ENCODE measurements around the gene METTL27. TPM values are rescaled to one million over a fixed set of nuclear protein-coding genes. Genes with fewer than 3 reads are reported as not detected.
"Not testable (repeated sequence)": the region's sequence is repeated elsewhere in the genome, so short reads cannot be mapped to it uniquely, and the experiment has no call there.

Gene METTL27
- total RNA-seq, 4 donors from 2014 or later, result 0.36 to 1.5 (median 0.53) TPM

DNA sequence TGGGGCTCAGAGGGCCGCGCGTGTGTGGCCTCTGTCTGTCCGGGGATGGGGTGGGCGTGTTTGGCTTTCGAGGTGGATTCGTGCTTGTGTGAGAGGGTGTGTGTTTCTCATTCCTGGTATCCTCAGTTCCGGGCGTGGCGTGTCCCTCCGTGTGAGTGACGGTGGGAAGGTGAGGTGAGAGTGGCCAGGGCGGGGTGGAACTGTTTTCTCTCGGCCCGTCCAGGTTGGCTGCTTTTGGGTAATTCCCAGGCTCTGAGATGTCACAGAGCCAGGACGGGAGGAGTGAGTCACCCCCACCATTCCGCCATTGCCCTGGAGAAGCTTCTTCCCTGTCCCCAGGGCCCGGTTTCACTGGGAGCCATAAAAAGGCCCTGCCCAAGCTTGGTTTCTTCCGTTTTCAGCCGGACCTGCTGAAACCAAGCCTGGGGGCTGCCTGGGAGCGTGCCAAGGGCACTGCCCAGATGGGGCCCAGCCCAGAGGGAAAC, 32.8 kb downstream of the METTL27 start:
- TF ChIP-seq POLR2A (IDR thresholded peaks at IDR 0.05), result no peak
- TF ChIP-seq, protein P1, sequence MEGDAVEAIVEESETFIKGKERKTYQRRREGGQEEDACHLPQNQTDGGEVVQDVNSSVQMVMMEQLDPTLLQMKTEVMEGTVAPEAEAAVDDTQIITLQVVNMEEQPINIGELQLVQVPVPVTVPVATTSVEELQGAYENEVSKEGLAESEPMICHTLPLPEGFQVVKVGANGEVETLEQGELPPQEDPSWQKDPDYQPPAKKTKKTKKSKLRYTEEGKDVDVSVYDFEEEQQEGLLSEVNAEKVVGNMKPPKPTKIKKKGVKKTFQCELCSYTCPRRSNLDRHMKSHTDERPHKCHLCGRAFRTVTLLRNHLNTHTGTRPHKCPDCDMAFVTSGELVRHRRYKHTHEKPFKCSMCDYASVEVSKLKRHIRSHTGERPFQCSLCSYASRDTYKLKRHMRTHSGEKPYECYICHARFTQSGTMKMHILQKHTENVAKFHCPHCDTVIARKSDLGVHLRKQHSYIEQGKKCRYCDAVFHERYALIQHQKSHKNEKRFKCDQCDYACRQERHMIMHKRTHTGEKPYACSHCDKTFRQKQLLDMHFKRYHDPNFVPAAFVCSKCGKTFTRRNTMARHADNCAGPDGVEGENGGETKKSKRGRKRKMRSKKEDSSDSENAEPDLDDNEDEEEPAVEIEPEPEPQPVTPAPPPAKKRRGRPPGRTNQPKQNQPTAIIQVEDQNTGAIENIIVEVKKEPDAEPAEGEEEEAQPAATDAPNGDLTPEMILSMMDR (IDR thresholded peaks at IDR 0.05 in 4 of 5, conservative IDR thresholded peaks at IDR 0.05 in 1 of 5), result no peak
- Histone ChIP-seq H3K9me3 (no peaks in the 10 kb centered on the region), H3K4me1 (no peaks in the 10 kb centered on the region), H3K27ac (no peak overlapping the region), H3K36me3 (no peaks in the 10 kb centered on the region), H3K4me3 (no peak overlapping the region), H3K27me3 (peaks cover 0 to 11% (median 0%) of the 10 kb centered on the region in 3 donors)
- in situ Hi-C loops (cut with MboI; ENCODE audit: low sequenced_read_pairs in 4 of 4), result no loop called here
- no peak for DNase-seq
- no peak for ATAC-seq
- intact Hi-C loops (cut with DNase I; ENCODE audit: low total_unique reads), result no loop called here

DNA sequence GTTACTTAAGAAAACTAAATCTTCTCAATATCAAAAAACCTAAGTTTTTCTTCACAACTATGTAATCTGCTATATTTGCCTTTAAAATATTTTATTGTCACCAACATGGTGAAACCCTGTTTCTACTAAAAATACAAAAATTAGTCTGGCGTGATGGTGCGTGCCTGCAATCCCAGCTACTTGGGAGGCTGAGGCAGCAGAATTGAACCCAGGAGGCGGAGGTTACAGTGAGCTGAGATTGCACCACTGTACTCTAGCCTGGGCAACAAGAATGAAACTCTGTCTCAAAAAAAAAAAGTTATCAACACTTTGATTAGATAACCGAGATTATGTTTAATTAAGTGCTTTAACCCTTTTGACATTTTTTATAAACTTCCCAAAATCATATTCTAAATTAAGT, 39.9 kb downstream of the METTL27 start:
- in situ Hi-C loops (cut with MboI; ENCODE audit: low sequenced_read_pairs in 4 of 4) (no loop called here), intact Hi-C loops (cut with DNase I; ENCODE audit: low total_unique reads) (no loop called here)
- Histone ChIP-seq H3K36me3 (no peaks in the 10 kb centered on the region), H3K27ac (no peak overlapping the region), H3K27me3 (no peaks in the 10 kb centered on the region), H3K4me1 (no peaks in the 10 kb centered on the region), H3K4me3 (no peak overlapping the region), H3K9me3 (no peaks in the 10 kb centered on the region)
- ATAC-seq (no peak), DNase-seq (no peak)
- TF ChIP-seq POLR2A (IDR thresholded peaks at IDR 0.05), result no peak
- TF ChIP-seq, protein P1 (IDR thresholded peaks at IDR 0.05 in 4 of 5, conservative IDR thresholded peaks at IDR 0.05 in 1 of 5), result no peak

DNA sequence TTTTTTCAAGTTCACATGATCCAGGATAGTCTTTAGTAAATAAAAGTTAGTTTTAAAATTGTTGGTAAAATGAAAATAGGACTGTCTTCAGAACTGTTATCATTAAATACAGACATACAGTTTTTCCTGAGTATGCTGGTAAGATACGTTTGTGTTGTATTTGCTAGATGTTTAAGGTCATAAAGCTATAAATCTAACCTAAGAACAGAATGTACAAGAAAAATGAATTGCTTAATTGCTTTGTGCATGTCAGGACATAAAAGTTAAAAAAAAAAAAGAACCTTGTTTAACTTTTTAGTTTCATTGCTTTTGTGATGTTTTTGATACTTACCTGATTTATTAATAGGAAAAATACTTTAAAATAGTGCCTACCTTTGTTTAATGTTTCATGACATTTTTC, 40.7 kb downstream of the METTL27 start:
- ATAC-seq, result no peak
- in situ Hi-C loops (cut with MboI; ENCODE audit: low sequenced_read_pairs in 4 of 4), result no loop called here

DNA sequence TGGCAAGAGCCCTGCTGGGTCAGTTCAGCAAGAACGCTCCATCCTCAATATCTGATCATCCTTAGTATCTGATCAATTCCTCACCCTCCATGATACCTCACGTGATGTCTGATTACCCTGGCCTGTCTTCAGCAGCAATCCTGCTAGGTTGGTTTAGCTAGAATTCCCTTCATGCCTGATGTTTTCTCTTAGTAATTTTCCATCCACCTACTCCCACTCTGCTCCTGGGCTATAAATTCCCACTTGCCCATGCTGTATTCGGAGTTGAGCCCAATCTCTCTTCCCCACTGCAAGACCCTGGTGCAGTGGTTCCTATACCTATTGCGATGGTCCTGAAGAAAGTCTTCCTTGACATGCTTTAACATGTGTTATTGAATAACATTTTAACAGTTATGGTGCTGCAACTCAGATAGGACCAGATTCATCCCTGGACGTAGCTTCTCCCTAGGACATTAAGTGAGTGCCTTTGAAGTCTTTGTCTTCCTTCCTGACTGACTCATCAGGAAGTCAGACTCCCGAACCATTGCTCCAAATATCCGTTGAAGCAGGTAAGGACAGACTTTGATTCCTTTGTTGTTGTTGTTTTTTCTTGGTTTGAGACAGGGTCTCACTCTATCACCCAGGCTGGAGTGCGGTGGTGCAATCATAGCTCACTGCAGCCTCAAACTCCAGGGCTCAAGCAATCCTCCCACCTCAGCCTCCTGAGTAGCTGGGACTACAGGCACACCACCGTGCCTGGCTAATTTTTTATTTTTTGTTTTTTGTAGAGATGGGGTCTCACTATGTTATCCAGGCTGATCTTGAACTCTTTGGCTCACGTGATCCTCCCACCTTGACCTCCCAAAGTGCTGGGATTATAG, 42.8 kb downstream of the METTL27 start:
- intact Hi-C loops (cut with DNase I; ENCODE audit: low total_unique reads), result no loop called here
- Histone ChIP-seq H3K27ac (no peak overlapping the region), H3K9me3 (no peaks in the 10 kb centered on the region), H3K4me3 (no peak overlapping the region), H3K4me1 (no peaks in the 10 kb centered on the region), H3K36me3 (no peaks in the 10 kb centered on the region), H3K27me3 (no peaks in the 10 kb centered on the region)
- DNase-seq (no peak), ATAC-seq (no peak)
- no peak for TF ChIP-seq POLR2A (IDR thresholded peaks at IDR 0.05)
- TF ChIP-seq, protein P1 (IDR thresholded peaks at IDR 0.05 in 4 of 5, conservative IDR thresholded peaks at IDR 0.05 in 1 of 5), result no peak
- in situ Hi-C loops (cut with MboI; ENCODE audit: low sequenced_read_pairs in 4 of 4), result no loop called here

More for the DNA sequence above, 40.7 kb downstream of the METTL27 start:
- TF ChIP-seq, protein P1 (IDR thresholded peaks at IDR 0.05 in 4 of 5, conservative IDR thresholded peaks at IDR 0.05 in 1 of 5), result no peak
- no peak for TF ChIP-seq POLR2A (IDR thresholded peaks at IDR 0.05)
- no peak overlapping the region for H3K4me3 ChIP-seq
- H3K36me3 ChIP-seq, result no peaks in the 10 kb centered on the region
- intact Hi-C loops (cut with DNase I; ENCODE audit: low total_unique reads), result no loop called here
- H3K9me3 ChIP-seq, result no peaks in the 10 kb centered on the region
- H3K27me3 ChIP-seq, result no peaks in the 10 kb centered on the region
- no peaks in the 10 kb centered on the region for H3K4me1 ChIP-seq
- DNase-seq, result no peak
- no peak overlapping the region for H3K27ac ChIP-seq

DNA sequence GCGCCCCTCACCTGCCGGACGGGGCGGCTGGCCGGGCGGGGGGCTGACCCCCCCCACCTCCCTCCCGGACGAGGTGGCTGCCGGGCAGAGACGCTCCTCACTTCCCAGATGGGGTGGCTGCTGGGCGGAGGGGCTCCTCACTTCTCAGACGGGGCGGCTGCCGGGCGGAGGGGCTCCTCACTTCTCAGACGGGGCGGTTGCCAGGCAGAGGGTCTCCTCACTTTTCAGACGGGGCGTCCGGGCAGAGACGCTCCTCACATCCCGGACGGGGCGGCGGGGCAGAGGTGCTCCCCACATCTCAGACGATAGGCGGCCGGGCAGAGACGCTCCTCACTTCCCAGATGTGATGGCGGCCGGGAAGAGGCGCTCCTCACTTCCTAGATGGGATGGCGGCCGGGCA, 45.1 kb downstream of the METTL27 start:
- H3K27ac ChIP-seq; ATAC-seq; H3K4me3 ChIP-seq; H3K9me3 ChIP-seq; in situ Hi-C loops (cut with MboI; ENCODE audit: low sequenced_read_pairs in 4 of 4); intact Hi-C loops (cut with DNase I; ENCODE audit: low total_unique reads); H3K4me1 ChIP-seq; DNase-seq; H3K36me3 ChIP-seq; H3K27me3 ChIP-seq: not testable (repeated sequence)

DNA sequence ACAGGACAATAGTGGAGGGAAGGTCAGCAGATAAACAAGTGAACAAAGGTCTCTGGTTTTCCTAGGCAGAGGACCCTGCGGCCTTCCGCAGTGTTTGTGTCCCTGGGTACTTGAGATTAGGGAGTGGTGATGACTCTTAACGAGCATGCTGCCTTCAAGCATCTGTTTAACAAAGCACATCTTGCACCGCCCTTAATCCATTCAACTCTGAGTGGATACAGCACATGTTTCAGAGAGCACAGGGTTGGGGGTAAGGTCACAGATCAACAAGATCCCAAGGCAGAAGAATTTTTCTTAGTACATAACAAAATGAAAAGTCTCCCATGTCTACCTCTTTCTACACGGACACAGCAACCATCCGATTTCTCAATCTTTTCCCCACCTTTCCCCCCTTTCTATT, 45.7 kb downstream of the METTL27 start:
- H3K4me1 ChIP-seq; ATAC-seq; H3K9me3 ChIP-seq; intact Hi-C loops (cut with DNase I; ENCODE audit: low total_unique reads); H3K36me3 ChIP-seq; H3K4me3 ChIP-seq; H3K27ac ChIP-seq; DNase-seq; in situ Hi-C loops (cut with MboI; ENCODE audit: low sequenced_read_pairs in 4 of 4); H3K27me3 ChIP-seq: not testable (repeated sequence)

DNA sequence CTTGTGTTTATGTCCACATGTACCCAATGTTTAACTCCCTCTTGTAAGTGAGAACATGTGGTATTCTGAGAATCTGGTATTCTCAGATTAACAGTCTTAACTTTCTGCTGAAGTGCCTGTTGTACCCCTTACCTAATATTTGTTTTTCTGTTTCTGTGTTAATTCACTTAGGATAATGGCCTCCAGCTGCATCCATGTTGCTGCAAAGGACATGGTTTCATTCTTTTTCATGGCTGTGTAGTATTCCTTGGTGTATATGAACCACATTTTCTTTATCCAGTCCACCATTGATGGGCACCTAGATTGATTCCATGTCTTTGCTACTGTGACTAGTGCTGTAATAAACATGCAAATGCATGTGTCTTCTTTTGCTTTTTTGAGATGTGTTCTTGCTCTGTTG, 47.1 kb downstream of the METTL27 start:
- H3K27me3 ChIP-seq; DNase-seq; H3K4me1 ChIP-seq; H3K9me3 ChIP-seq; in situ Hi-C loops (cut with MboI; ENCODE audit: low sequenced_read_pairs in 4 of 4); H3K36me3 ChIP-seq; ATAC-seq; intact Hi-C loops (cut with DNase I; ENCODE audit: low total_unique reads); H3K27ac ChIP-seq; H3K4me3 ChIP-seq: not testable (repeated sequence)

DNA sequence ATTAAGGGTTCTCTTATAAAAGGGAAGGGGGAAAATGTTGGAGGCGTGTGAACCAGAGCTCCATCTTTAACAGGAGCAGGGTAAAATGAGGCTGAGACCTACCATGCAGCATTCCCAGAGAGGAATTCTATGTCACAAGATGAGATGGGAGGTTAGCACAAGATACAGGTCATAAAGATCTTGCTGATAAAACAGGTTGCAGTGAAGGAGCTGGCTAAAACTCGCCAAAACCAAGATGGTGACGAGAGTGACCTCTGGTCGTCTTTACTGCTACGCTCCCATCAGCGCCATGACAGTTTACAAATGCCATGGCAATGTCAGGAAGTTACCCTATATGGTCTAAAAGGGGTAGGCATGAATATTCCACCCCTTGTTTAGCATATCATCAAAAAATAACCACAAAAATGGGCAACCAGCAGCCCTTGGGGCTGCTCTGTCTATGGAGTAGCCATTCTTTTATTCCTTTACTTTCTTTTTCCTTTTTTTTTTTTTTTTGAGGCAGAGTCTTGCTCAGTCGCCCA, 51.1 kb downstream of the METTL27 start:
- intact Hi-C loops (cut with DNase I; ENCODE audit: low total_unique reads); in situ Hi-C loops (cut with MboI; ENCODE audit: low sequenced_read_pairs in 4 of 4); H3K4me3 ChIP-seq; H3K4me1 ChIP-seq; H3K36me3 ChIP-seq; H3K9me3 ChIP-seq; DNase-seq; H3K27ac ChIP-seq; H3K27me3 ChIP-seq; ATAC-seq: not testable (repeated sequence)
